ENCODE data around the gene PTH2.

- TF ChIP-seq POLR2AphosphoS5 (IDR thresholded peaks at IDR 0.05): no peak
- TF ChIP-seq CTCF (IDR thresholded peaks at IDR 0.05; ENCODE audit: poor library complexity, severe bottlenecking): peak; percentile 100
- peak; percentile 38 for TF ChIP-seq REST (IDR thresholded peaks at IDR 0.05; ENCODE audit: borderline replicate concordance)
Observed at GRCh38 chr19:49443366-49444099, 20.3 kb upstream of the PTH2 start.

All from neural cell (in vitro differentiated cells).